HFF-Myc (cell line): ENCODE data around the gene PHF23.

Experiments
- DNase-seq: peaks from one replicate; pipeline ENCODE4 v3.0.0-alpha.2; 2011; ENCODE audit warnings: low read depth; ENCODE audit errors: extremely low read depth
- H3K4me3 ChIP-seq: replicated peaks from 2 replicates; pipeline ENCODE4 v1.5.1; 2011; ENCODE audit warnings: low read depth, mild to moderate bottlenecking, control low read depth, low read length
- TF ChIP-seq, protein P1 (sequence below): IDR thresholded peaks from 2 replicates; pipeline ENCODE4 v1.5.1; 2012; ENCODE audit warnings: mild to moderate bottlenecking, low read depth, low read length, control low read depth; ENCODE audit errors: missing control alignments

PHF23 gene

GRCh38 chr17:7215136-7215638, 24.1 kb downstream of the PHF23 start:
- TF ChIP-seq, protein P1, sequence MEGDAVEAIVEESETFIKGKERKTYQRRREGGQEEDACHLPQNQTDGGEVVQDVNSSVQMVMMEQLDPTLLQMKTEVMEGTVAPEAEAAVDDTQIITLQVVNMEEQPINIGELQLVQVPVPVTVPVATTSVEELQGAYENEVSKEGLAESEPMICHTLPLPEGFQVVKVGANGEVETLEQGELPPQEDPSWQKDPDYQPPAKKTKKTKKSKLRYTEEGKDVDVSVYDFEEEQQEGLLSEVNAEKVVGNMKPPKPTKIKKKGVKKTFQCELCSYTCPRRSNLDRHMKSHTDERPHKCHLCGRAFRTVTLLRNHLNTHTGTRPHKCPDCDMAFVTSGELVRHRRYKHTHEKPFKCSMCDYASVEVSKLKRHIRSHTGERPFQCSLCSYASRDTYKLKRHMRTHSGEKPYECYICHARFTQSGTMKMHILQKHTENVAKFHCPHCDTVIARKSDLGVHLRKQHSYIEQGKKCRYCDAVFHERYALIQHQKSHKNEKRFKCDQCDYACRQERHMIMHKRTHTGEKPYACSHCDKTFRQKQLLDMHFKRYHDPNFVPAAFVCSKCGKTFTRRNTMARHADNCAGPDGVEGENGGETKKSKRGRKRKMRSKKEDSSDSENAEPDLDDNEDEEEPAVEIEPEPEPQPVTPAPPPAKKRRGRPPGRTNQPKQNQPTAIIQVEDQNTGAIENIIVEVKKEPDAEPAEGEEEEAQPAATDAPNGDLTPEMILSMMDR, result no peak
- DNase-seq, result no peak
- peak overlapping the region; percentile 63 for H3K4me3 ChIP-seq

DNA sequence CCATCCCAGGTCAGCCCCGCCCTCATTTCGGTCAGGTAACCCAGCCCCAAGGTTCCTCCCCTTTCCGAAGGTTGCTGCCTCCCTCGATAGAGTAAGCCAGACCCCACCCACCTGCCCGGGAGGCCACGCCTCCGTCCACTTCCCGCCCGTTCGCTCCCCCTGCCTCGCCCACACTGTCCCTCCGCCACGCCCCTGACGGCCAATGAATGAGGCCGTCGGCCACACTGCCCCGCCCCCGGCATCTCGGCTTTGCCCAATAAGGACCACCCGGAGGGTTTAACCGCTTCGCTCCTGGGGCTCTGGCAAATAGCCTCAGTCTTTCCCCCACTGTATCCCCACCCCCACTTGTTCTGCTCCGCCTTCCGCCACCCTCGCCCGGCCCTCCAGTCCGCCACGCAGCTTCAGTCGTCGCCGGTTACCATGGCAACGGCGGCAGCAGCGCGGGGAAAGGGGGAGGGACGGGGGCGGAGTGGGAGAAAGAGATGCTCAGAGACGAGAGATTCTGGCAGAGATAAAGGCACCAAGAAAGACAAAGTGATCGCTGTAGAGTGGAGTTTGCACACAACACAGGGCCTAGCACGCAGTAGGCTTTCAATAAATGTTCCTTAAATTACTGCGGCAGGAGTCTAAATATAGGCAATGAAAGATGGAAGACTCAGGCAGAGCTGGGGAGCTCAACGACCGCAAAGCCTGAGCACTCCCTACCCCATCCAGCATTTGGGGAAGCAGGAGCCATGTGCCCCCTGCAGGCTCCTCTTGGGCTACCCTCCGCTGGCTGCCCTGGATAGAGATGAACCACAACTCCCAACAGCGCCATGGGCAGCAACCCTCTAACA, 24.7 kb downstream of the PHF23 start:
- TF ChIP-seq, protein P1, result peak; percentile 61
- H3K4me3 ChIP-seq, result peak overlapping the region; percentile 63
- DNase-seq, result peak; percentile 92

GRCh38 chr17:7213895-7214299, 25.4 kb downstream of the PHF23 start:
- peak overlapping the region; percentile 63 for H3K4me3 ChIP-seq
- TF ChIP-seq, protein P1, result peak; percentile 57
- DNase-seq, result peak; percentile 57

DNA sequence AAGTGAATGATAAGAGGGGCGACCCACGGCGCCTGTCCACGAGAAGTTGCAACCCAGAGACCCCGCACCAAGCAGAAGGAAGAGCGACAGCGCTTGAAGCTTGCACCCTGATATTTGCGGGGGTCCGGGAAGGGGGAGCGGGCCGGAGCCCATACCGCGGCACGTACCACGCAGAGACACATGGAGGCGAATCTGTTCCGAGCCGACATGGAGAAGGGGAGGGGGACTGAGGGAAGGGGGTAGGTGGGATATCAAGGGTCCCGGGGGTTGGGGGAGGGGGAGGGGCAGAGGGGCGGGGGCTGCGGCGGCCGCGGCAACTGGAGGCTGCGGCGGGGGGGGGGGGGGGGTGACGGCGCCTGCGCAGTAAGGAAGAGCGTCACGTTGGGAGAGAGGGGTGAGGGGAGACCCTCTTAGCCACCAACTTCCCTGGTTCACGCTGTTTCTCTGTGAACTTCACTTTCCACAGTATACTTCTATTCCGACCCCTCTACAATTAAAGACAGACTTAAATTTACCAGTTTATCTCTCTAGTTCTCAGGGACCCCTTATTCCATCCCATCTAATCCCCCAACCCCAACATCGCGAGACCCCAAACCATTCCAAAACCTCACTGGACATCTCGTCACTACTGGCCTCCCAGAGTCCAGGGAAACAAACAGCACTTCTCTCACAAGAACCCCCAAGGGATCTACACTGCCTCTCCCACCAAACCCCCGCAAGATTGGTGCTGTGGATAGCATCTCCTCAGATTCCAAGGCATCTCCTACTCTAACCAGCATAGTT, 27.6 kb downstream of the PHF23 start:
- no peak for DNase-seq
- TF ChIP-seq, protein P1, result no peak
- no peak overlapping the region for H3K4me3 ChIP-seq

DNA sequence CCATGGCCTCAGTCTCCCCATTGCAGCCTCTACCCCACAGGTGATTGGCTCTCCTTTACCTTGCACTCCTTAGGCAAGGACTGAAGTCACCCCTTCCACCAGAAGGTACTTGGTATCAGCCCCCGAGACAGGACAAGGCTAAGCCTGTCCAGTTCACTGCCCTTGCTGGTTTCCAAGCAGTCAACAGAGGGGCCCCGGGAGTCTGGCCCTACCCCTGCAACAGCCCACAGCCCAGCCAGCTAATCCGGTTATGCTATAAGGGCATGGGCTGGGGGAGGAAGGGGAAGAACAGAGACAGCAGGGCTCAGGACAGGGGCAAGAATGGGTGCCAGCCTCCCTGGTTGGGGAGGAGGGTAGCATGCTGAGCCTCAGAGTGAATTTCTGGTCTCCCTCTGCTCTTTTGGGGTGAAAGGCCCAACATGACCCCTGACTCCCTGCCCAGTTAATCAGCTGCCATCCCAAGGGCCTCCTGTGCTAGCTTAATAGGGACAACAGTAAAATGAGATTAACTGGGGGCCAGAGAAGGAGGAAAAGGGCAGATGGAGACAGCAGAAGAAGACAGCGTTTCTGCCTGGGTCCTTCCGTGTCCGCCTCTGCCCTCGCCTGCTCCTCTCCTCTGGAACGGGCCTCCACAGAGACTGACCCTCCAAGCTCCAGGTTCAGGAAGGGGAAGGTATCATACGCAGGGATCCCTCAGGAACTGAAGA, 30.4 kb downstream of the PHF23 start:
- H3K4me3 ChIP-seq, result no peak overlapping the region
- TF ChIP-seq, protein P1, result no peak
- DNase-seq, result no peak

DNA sequence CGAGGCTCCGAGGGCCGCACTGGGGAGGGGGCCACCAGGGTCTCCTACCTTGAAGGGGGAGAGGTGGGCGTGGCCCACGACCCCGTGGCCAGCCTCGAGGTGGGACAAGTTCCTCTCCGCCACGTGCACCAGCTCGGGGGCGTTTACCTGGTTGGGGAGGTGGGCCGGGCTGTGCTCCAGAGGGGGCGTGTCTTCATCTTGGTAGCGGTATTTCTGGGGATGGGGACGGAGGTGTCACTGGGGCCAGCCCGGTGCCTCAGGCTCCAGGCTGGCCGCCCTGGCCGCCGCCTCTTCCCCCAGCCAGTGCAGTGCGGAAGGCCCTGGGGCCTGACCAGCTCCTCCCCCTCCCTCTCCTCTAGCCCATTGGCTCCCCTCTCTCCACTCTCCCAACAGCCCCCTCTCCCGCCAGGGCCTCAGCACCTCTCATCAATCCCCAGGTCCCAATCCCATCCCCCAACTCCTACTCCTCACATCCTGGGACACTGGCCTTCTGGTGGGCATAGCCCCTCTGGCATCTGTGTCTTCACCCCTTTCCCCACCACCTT, 31.2 kb downstream of the PHF23 start:
- H3K4me3 ChIP-seq, result no peak overlapping the region
- DNase-seq, result no peak
- TF ChIP-seq, protein P1, result no peak
